ENCODE measurements around the gene LY6G5C. TPM values are rescaled to one million over a fixed set of nuclear protein-coding genes. Genes with fewer than 3 reads are reported as not detected.
A peak's percentile ranks its signal among the peaks of the same experiment; 100 is the strongest.

The LY6G5C gene
- total RNA-seq, 4 donors from 2014 or later, result 0.84 TPM; not detected in 3

GRCh38 chr6:31633447-31633846 is 47.4 kb downstream of the LY6G5C start:
- DNase-seq (ENCODE audit: low spot score in 2 of 2), result no peak
- no peak overlapping the region for H3K4me3 ChIP-seq
- H3K27me3 ChIP-seq, result no peaks in the 10 kb centered on the region
- TF ChIP-seq EP300 (IDR thresholded peaks at IDR 0.05) (no peak), CTCF (IDR thresholded peaks at IDR 0.05) (no peak), POLR2A (IDR thresholded peaks at IDR 0.05) (no peak)
- H3K9me3 ChIP-seq, result no peaks in the 10 kb centered on the region
- H3K27ac ChIP-seq, result no peak overlapping the region
- peaks cover 0 to 18% (median 0%) of the 10 kb centered on the region in 4 donors for H3K4me1 ChIP-seq
- peaks cover 0 to 100% (median 49%) of the 10 kb centered on the region in 3 donors for H3K36me3 ChIP-seq
- WGBS, 2 donors, result 70 to 76% methylated on average over 7 of the region's 7 CpGs

GRCh38 chr6:31632279-31632946 is 48.5 kb downstream of the LY6G5C start:
- Histone ChIP-seq H3K4me1 (peaks cover 0 to 18% (median 0%) of the 10 kb centered on the region in 4 donors), H3K4me3 (no peak overlapping the region), H3K9me3 (no peaks in the 10 kb centered on the region), H3K27ac (peak overlapping the region in 1 of 4 donors; percentile 35), H3K36me3 (peaks cover 0 to 100% (median 57%) of the 10 kb centered on the region in 3 donors), H3K27me3 (no peaks in the 10 kb centered on the region)
- TF ChIP-seq EP300 (IDR thresholded peaks at IDR 0.05), result no peak
- TF ChIP-seq CTCF (IDR thresholded peaks at IDR 0.05), result no peak
- TF ChIP-seq POLR2A (IDR thresholded peaks at IDR 0.05), result no peak
- no peak for DNase-seq (ENCODE audit: low spot score in 2 of 2)
- WGBS, 2 donors, result 84 to 85% methylated on average over 25 to 26 of the region's 26 CpGs

GRCh38 chr6:31631681-31632278 is 49.1 kb downstream of the LY6G5C start:
- 85 to 86% methylated on average over 28 to 32 of the region's 32 CpGs for WGBS, 2 donors
- H3K27me3 ChIP-seq, result no peaks in the 10 kb centered on the region
- H3K4me3 ChIP-seq, result no peak overlapping the region
- H3K4me1 ChIP-seq, result peaks cover 0 to 18% (median 0%) of the 10 kb centered on the region in 4 donors
- no peak overlapping the region for H3K27ac ChIP-seq
- no peaks in the 10 kb centered on the region for H3K9me3 ChIP-seq
- TF ChIP-seq EP300 (IDR thresholded peaks at IDR 0.05) (no peak), POLR2A (IDR thresholded peaks at IDR 0.05) (no peak), CTCF (IDR thresholded peaks at IDR 0.05) (no peak)
- peaks cover 0 to 100% (median 55%) of the 10 kb centered on the region in 3 donors for H3K36me3 ChIP-seq
- no peak for DNase-seq (ENCODE audit: low spot score in 2 of 2)

GRCh38 chr6:31631209-31631608 is 49.7 kb downstream of the LY6G5C start:
- TF ChIP-seq CTCF (IDR thresholded peaks at IDR 0.05) (no peak), EP300 (IDR thresholded peaks at IDR 0.05) (no peak), POLR2A (IDR thresholded peaks at IDR 0.05) (no peak)
- Histone ChIP-seq H3K27ac (no peak overlapping the region), H3K27me3 (no peaks in the 10 kb centered on the region), H3K4me3 (no peak overlapping the region), H3K36me3 (peaks cover 0 to 100% (median 55%) of the 10 kb centered on the region in 3 donors), H3K9me3 (no peaks in the 10 kb centered on the region), H3K4me1 (peaks cover 0 to 18% (median 0%) of the 10 kb centered on the region in 4 donors)
- DNase-seq (ENCODE audit: low spot score in 2 of 2), result no peak
- WGBS, 2 donors, result 72 to 74% methylated on average over 8 to 12 of the region's 16 CpGs

Data from tibial nerve (tissue), 4 donors.